Stimulated activated effector memory CD8-positive, alpha-beta T cell treated with anti-CD3 and anti-CD28 coated beads, Interleukin-12 subunit alpha, Interleukin-12 subunit beta, amount 100 ng/mL, for 72 hours (primary cell): ENCODE data around the gene MACROD1.

Source experiments
- ATAC-seq: fragments of 150-1000 bp; cut with Tn5 transposase; 2 replicates; pipeline ENCODE4 v1.10.0; 2021
- DNase-seq, 2 donors: peaks; one replicate each; pipeline ENCODE4 v3.0.0; 2021 to 2022; ENCODE audit warnings: low spot score in 2 of 2
- H3K27ac Mint-ChIP-seq: one replicate; pipeline ENCODE4 v1.8.0; 2022; ENCODE audit warnings: mild to moderate bottlenecking, mixed read lengths
- H3K36me3 Mint-ChIP-seq: one replicate; pipeline ENCODE4 v1.8.0; 2022; ENCODE audit warnings: mild to moderate bottlenecking, mixed read lengths
- H3K4me1 Mint-ChIP-seq: one replicate; pipeline ENCODE4 v1.8.0; 2022; ENCODE audit warnings: mixed read lengths
- H3K4me3 Mint-ChIP-seq: one replicate; pipeline ENCODE4 v1.8.0; 2022; ENCODE audit warnings: mild to moderate bottlenecking, mixed read lengths
- H3K9me3 Mint-ChIP-seq: one replicate; pipeline ENCODE4 v1.8.0; 2022; ENCODE audit warnings: mixed read lengths

The MACROD1 gene

GRCh38 chr11:64201543-64201942 lies 35.6 kb upstream of the MACROD1 start:
- H3K4me3 Mint-ChIP-seq: no peak overlapping the region
- H3K9me3 Mint-ChIP-seq: no peaks in the 10 kb centered on the region
- no peak overlapping the region for H3K27ac Mint-ChIP-seq
- H3K4me1 Mint-ChIP-seq: peaks cover 45% of the 10 kb centered on the region
- DNase-seq (no peak), ATAC-seq (no peak)
- no peaks in the 10 kb centered on the region for H3K36me3 Mint-ChIP-seq

- H3K4me3 Mint-ChIP-seq: no peak overlapping the region
- DNase-seq (no peak), ATAC-seq (no peak)
- no peaks in the 10 kb centered on the region for H3K9me3 Mint-ChIP-seq
- no peak overlapping the region for H3K27ac Mint-ChIP-seq
- peaks cover 38% of the 10 kb centered on the region for H3K4me1 Mint-ChIP-seq
- no peaks in the 10 kb centered on the region for H3K36me3 Mint-ChIP-seq
These were observed 32.6 kb upstream of the MACROD1 start for GRCh38 chr11:64198511-64198910.

- DNase-seq (no peak), ATAC-seq (no peak)
- Mint-ChIP-seq H3K4me1 (peaks cover 30% of the 10 kb centered on the region), H3K27ac (peak overlapping the region; percentile 53), H3K36me3 (no peaks in the 10 kb centered on the region), H3K4me3 (no peak overlapping the region), H3K9me3 (no peaks in the 10 kb centered on the region)
These were observed 30.7 kb upstream of the MACROD1 start for GRCh38 chr11:64196626-64197025.

- H3K36me3 Mint-ChIP-seq: no peaks in the 10 kb centered on the region
- H3K4me1 Mint-ChIP-seq: peaks cover 42% of the 10 kb centered on the region
- no peak overlapping the region for H3K4me3 Mint-ChIP-seq
- no peak for DNase-seq
- ATAC-seq: no peak
- H3K27ac Mint-ChIP-seq: no peak overlapping the region
- H3K9me3 Mint-ChIP-seq: no peaks in the 10 kb centered on the region
These were observed 26.5 kb upstream of the MACROD1 start for GRCh38 chr11:64192434-64192833.

- peaks cover 43% of the 10 kb centered on the region for H3K4me1 Mint-ChIP-seq
- ATAC-seq (no peak), DNase-seq (peak in 1 of 2 donors; percentile 81)
- no peak overlapping the region for H3K4me3 Mint-ChIP-seq
- no peaks in the 10 kb centered on the region for H3K9me3 Mint-ChIP-seq
- H3K27ac Mint-ChIP-seq: no peak overlapping the region
- H3K36me3 Mint-ChIP-seq: peaks cover 17% of the 10 kb centered on the region
These were observed 20.7 kb upstream of the MACROD1 start for GRCh38 chr11:64186492-64187165.

- Mint-ChIP-seq H3K4me3 (no peak within 1 kb of the TSS), H3K4me1 (peaks cover 40% of the 10 kb centered on the region), H3K36me3 (peaks cover 17% of the 10 kb centered on the region), H3K9me3 (no peaks in the 10 kb centered on the region), H3K27ac (no peak within 1 kb of the TSS)
- DNase-seq: peak; percentile 96 to 99
- ATAC-seq: peak; percentile 86
These were observed 20.0 kb upstream of the MACROD1 start, which contains the start of gene STIP1 for GRCh38 chr11:64185693-64186491. STIP1 (plus strand) TSS chr11:64186171; CDS start chr11:64186262, 91 bp downstream.

- DNase-seq: no peak
- H3K4me1 Mint-ChIP-seq: peaks cover 33% of the 10 kb centered on the region
- peaks cover 17% of the 10 kb centered on the region for H3K36me3 Mint-ChIP-seq
- no peak overlapping the region for H3K4me3 Mint-ChIP-seq
- no peaks in the 10 kb centered on the region for H3K9me3 Mint-ChIP-seq
- no peak overlapping the region for H3K27ac Mint-ChIP-seq
- no peak for ATAC-seq
These were observed 19.3 kb upstream of the MACROD1 start for GRCh38 chr11:64185175-64185692.

- Mint-ChIP-seq H3K27ac (no peak overlapping the region), H3K36me3 (peaks cover 17% of the 10 kb centered on the region)
- ATAC-seq: no peak
These were observed 18.0 kb upstream of the MACROD1 start for GRCh38 chr11:64183890-64184289.

GRCh38 chr11:64181506-64182411 lies 15.8 kb upstream of the MACROD1 start:
- DNase-seq: no peak
- H3K4me1 Mint-ChIP-seq: peaks cover 43% of the 10 kb centered on the region
- H3K27ac Mint-ChIP-seq: no peak overlapping the region
- no peak for ATAC-seq
- H3K36me3 Mint-ChIP-seq: peaks cover 17% of the 10 kb centered on the region
- no peak overlapping the region for H3K4me3 Mint-ChIP-seq
- no peaks in the 10 kb centered on the region for H3K9me3 Mint-ChIP-seq

More at GRCh38 chr11:64183890-64184289, 18.0 kb upstream of the MACROD1 start:
- Mint-ChIP-seq H3K4me3 (no peak overlapping the region), H3K9me3 (no peaks in the 10 kb centered on the region), H3K4me1 (peaks cover 26% of the 10 kb centered on the region)
- DNase-seq: no peak

- Mint-ChIP-seq H3K4me1 (peaks cover 44% of the 10 kb centered on the region), H3K27ac (no peak overlapping the region), H3K9me3 (no peaks in the 10 kb centered on the region), H3K36me3 (peaks cover 13% of the 10 kb centered on the region), H3K4me3 (no peak overlapping the region)
- ATAC-seq: no peak
- DNase-seq: no peak
These were observed 15.0 kb upstream of the MACROD1 start for GRCh38 chr11:64180891-64181290.

GRCh38 chr11:64178951-64179639 lies 13.2 kb upstream of the MACROD1 start:
- H3K4me1 Mint-ChIP-seq: peaks cover 34% of the 10 kb centered on the region
- H3K9me3 Mint-ChIP-seq: no peaks in the 10 kb centered on the region
- DNase-seq (no peak), ATAC-seq (no peak)
- H3K27ac Mint-ChIP-seq: no peak overlapping the region
- H3K36me3 Mint-ChIP-seq: no peaks in the 10 kb centered on the region
- no peak overlapping the region for H3K4me3 Mint-ChIP-seq

- Mint-ChIP-seq H3K9me3 (no peaks in the 10 kb centered on the region), H3K4me3 (no peak overlapping the region), H3K4me1 (peaks cover 26% of the 10 kb centered on the region), H3K27ac (peak overlapping the region; percentile 74), H3K36me3 (no peaks in the 10 kb centered on the region)
- ATAC-seq (peak; percentile 65), DNase-seq (no peak)
These were observed 12.3 kb upstream of the MACROD1 start for GRCh38 chr11:64178203-64178602.

- Mint-ChIP-seq H3K27ac (no peak overlapping the region), H3K9me3 (no peaks in the 10 kb centered on the region), H3K4me3 (no peak overlapping the region), H3K4me1 (peaks cover 18% of the 10 kb centered on the region), H3K36me3 (no peaks in the 10 kb centered on the region)
- ATAC-seq (no peak), DNase-seq (no peak)
These were observed 10.8 kb upstream of the MACROD1 start for GRCh38 chr11:64176751-64177150.

- DNase-seq: no peak
- Mint-ChIP-seq H3K27ac (no peak overlapping the region), H3K4me1 (peaks cover 18% of the 10 kb centered on the region), H3K4me3 (no peak overlapping the region), H3K9me3 (no peaks in the 10 kb centered on the region), H3K36me3 (peaks cover 5% of the 10 kb centered on the region)
- no peak for ATAC-seq
These were observed 7.9 kb upstream of the MACROD1 start for GRCh38 chr11:64173616-64174355.
